ENCODE data around the gene MTHFSD.

Gene MTHFSD

GRCh38 chr16:86497551-86498021, 57.4 kb downstream of the MTHFSD start:
- H3K27ac ChIP-seq = no peak overlapping the region
- no peak for TF ChIP-seq CTCF (conservative IDR thresholded peaks at IDR 0.05)

- H3K27ac ChIP-seq = no peak overlapping the region
- TF ChIP-seq CTCF (conservative IDR thresholded peaks at IDR 0.05) = no peak
These were observed 58.0 kb downstream of the MTHFSD start for GRCh38 chr16:86496929-86497461.

- no peak for TF ChIP-seq CTCF (conservative IDR thresholded peaks at IDR 0.05)
- no peak overlapping the region for H3K27ac ChIP-seq
These were observed 58.6 kb downstream of the MTHFSD start for GRCh38 chr16:86496262-86496928.

- no peak for TF ChIP-seq CTCF (conservative IDR thresholded peaks at IDR 0.05)
- H3K27ac ChIP-seq = no peak overlapping the region
These were observed 59.2 kb downstream of the MTHFSD start for GRCh38 chr16:86495756-86496261.

- H3K27ac ChIP-seq = no peak overlapping the region
- TF ChIP-seq CTCF (conservative IDR thresholded peaks at IDR 0.05) = no peak
These were observed 59.7 kb downstream of the MTHFSD start for GRCh38 chr16:86495357-86495701.

- no peak overlapping the region for H3K27ac ChIP-seq
- TF ChIP-seq CTCF (conservative IDR thresholded peaks at IDR 0.05) = no peak
These were observed 60.3 kb downstream of the MTHFSD start for GRCh38 chr16:86494565-86495356.

GRCh38 chr16:86494039-86494564, 60.9 kb downstream of the MTHFSD start:
- TF ChIP-seq CTCF (conservative IDR thresholded peaks at IDR 0.05) = no peak
- no peak overlapping the region for H3K27ac ChIP-seq

All from VCaP (cell line).